AG09319 (cell line): ENCODE results near the gene FBRS.
"Not testable (repeated sequence)": the region's sequence is repeated elsewhere in the genome, so short reads cannot be mapped to it uniquely, and the experiment has no call there.

Experiments used
- DNase-seq: peaks from one replicate; pipeline ENCODE4 v3.0.0-alpha.2; 2010; ENCODE audit warnings: low read depth; ENCODE audit errors: extremely low read depth
- CTCF ChIP-seq: IDR thresholded peaks from 2 replicates; pipeline ENCODE4 v1.5.1; 2011; ENCODE audit warnings: low read depth, mild to moderate bottlenecking, inconsistent platforms, low read length, moderate library complexity

FBRS gene

GRCh38 chr16:30697264-30698138, 39.3 kb downstream of the FBRS start:
- no peak for TF ChIP-seq CTCF
- no peak for DNase-seq

DNA sequence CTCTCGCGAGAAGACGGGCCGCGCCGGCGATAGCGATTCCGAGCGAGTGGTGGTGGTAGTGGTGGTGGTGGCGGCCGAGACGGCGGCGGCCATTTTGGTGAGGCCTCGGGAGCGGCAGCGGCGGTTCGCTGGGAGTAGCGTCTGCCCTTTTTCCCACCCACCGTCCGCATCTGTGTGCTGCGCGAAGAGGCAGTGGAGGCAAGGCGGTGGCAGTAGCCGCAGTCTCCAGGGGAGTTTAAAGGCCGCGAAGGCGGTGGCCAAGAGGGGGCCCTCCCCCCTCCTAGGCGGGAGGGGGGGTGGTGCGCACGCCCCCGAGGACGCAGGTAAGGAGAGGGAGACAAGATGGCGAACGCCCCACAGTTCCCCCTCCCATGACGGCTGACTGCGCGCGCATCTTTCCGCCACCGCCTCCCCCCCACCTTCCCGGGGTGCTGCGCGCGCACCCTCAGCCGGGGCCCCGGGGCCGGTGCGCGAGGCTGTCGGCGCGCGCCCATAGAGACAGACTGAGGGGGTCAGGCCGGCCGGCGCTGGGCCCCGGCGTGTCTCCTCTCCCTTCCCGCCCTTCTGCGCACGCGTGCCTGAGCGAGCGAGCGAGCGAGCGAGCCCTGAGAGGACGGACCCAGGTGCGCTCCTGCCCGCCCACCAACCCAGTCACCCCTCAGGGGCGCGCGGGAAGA, 40.0 kb downstream of the FBRS start:
- DNase-seq = peak; percentile 94
- TF ChIP-seq CTCF = no peak

DNA sequence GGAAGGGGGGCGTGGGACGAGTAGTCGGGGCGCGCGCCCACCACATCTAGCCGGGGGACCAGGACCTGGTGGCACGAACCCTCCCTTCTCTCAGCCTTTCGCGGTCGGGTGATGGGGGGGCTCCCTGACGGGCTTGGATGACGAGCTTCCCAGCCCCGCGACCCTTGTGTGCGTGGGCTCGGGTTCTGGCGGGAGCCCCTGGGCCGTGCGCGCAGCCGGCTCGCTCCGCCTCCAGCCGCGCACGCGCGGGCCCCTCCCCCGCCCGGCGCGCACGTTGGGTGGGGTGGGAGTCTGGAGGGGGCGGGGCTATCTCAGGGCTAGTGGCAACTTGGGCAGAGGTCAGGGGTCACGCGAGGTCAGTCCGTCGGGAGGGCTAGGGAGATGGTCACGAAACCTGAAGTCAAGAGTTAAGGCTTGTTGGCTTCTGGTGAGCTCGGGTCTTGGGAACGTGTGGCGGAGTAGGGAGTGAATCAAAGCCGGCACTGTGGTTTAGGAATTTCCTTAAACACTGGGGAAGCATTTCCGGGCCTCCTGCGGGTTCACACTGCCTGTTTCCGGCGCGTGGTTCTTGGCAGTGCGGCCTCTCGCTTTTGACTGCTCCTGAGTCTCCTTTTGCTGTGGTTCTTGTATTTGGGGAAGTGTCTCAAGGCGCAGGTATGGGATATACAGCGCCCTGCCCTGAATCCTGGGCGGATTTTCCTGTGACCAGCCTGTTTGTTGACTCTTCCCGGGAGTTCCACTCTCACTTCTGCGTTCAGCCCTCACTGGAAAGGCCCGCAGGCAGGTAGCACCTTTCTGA, 40.8 kb downstream of the FBRS start, which contains the start of gene SRCAP:
Gene SRCAP, plus strand, starts transcription at position 356 of the 799 bp plus-strand sequence. CDS start 1,654 bp downstream, outside the sequence.
- TF ChIP-seq CTCF = no peak
- DNase-seq = peak; percentile 22

GRCh38 chr16:30699615-30700099, 41.4 kb downstream of the FBRS start:
- DNase-seq = no peak
- TF ChIP-seq CTCF = no peak

DNA sequence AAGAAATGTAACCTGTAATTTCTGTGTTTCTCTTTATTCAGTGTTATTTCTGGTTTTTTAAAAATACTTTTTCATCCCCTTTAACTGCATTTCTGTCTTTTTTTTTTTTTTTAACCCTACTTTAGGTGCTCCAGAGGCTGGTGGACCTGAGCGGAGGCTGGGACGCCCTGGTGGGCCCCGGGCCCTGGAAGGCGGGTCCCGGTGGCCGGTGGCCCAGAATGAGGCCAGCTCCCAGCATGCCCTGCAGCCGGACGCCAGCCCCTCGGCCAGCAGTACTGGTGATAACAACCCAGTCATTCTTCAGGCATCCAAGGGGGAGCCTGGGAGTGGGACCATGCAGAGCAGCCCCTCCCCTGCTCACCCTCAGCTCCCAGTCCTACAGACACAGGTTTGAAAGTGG, 42.3 kb downstream of the FBRS start:
- no peak for TF ChIP-seq CTCF
- DNase-seq = no peak

GRCh38 chr16:30700971-30701370, 42.7 kb downstream of the FBRS start:
- no peak for TF ChIP-seq CTCF
- DNase-seq = no peak

- DNase-seq = not testable (repeated sequence)
Observed at GRCh38 chr16:30703071-30703470, 44.8 kb downstream of the FBRS start.
